CD4-positive, alpha-beta T cell (primary cell): ENCODE data around the gene SPSB3. TPM values are rescaled to one million over a fixed set of nuclear protein-coding genes. Genes with fewer than 3 reads are reported as not detected.

ENCODE experiments used
- ATAC-seq: fragments of 200-7000 bp; cut with Tn5 transposase; one replicate; pipeline ENCODE4 v1.10.0; 2022; ENCODE audit warnings: mild to moderate bottlenecking; ENCODE audit not compliant: poor library complexity
- CTCF ChIA-PET: fragments of 350-600 bp; sonication (Branson Sonifier 250); formaldehyde crosslinking; loops from one replicate; lab custom pipeline; 2021; ENCODE audit warnings: antibody characterized with exemption, inconsistent platforms; lab: Charles Lee
- POLR2A ChIA-PET: fragments of 350-600 bp; sonication (Branson Sonifier 250); formaldehyde crosslinking; loops from one replicate; lab custom pipeline; 2021; ENCODE audit warnings: antibody characterized with exemption, inconsistent platforms; lab: Charles Lee
- DNase-seq, 14 experiments: peaks; one replicate each; pipeline ENCODE4 v3.0.0-alpha.2; 2013 to 2020; ENCODE audit warnings: mixed read lengths in 2 of 14
- H3K27ac ChIP-seq, 2 donors: one replicate each; pipeline versions ENCODE4 v1.5.1 to v1.7.0; 2013; ENCODE audit warnings: low read length in 2 of 2, low read depth in 1 of 2, mild to moderate bottlenecking in 1 of 2
- H3K27me3 ChIP-seq, 2 experiments: 1 replicate in 1 of 2; 2 replicates in 1 of 2; pipeline versions ENCODE4 v1.6.1 to v1.7.0; 2013; ENCODE audit warnings: low read length in 2 of 2, control low read depth in 1 of 2, mild to moderate bottlenecking in 1 of 2, moderate library complexity in 1 of 2; ENCODE audit not compliant: insufficient read depth in 2 of 2, control insufficient read depth in 1 of 2
- H3K36me3 ChIP-seq: one replicate; pipeline ENCODE4 v1.6.1; 2013; ENCODE audit warnings: low read length, control low read depth; ENCODE audit not compliant: insufficient read depth
- H3K4me1 ChIP-seq: one replicate; pipeline ENCODE4 v1.6.1; 2013; ENCODE audit warnings: low read length, control low read depth; ENCODE audit not compliant: insufficient read depth
- H3K4me3 ChIP-seq: one replicate; pipeline ENCODE4 v1.5.1; 2013; ENCODE audit warnings: mild to moderate bottlenecking, low read length, moderate library complexity
- H3K9me3 ChIP-seq, 2 experiments: 1 replicate in 1 of 2; 2 replicates in 1 of 2; pipeline versions ENCODE4 v1.6.1 to v1.7.0; 2013; ENCODE audit warnings: low read length in 2 of 2, mild to moderate bottlenecking in 2 of 2, control low read depth in 1 of 2, moderate library complexity in 1 of 2; ENCODE audit not compliant: control insufficient read depth in 1 of 2, insufficient read depth in 1 of 2
- H3K27ac Mint-ChIP-seq: one replicate; pipeline ENCODE4 v1.8.0; 2020; ENCODE audit warnings: mixed read lengths
- H3K27me3 Mint-ChIP-seq: one replicate; pipeline ENCODE4 v1.8.0; 2021; ENCODE audit warnings: mixed read lengths
- H3K36me3 Mint-ChIP-seq: one replicate; pipeline ENCODE4 v1.8.0; 2021; ENCODE audit warnings: low read depth, mixed read lengths
- H3K4me1 Mint-ChIP-seq: one replicate; pipeline ENCODE4 v1.8.0; 2021; ENCODE audit warnings: low read depth, mixed read lengths
- H3K4me3 Mint-ChIP-seq: one replicate; pipeline ENCODE4 v1.8.0; 2020; ENCODE audit warnings: mild to moderate bottlenecking, mixed read lengths
- H3K9me3 Mint-ChIP-seq: one replicate; pipeline ENCODE4 v1.8.0; 2020; ENCODE audit warnings: mixed read lengths
- CTCF ChIP-seq: fragments of 200-600 bp; IDR thresholded peaks from one replicate; pipeline ENCODE4 v1.8.0; 2022; ENCODE audit warnings: antibody characterized with exemption, mild to moderate bottlenecking
- intact Hi-C, 2 experiments: fragments of 100-400 bp; cut with DNase I in 1 of 2; cut with micrococcal nuclease in 1 of 2; formaldehyde crosslinking; loops; one replicate each; pipeline versions ENCODE4 v1.15.1 to v1.9.0; 2023 to 2025; cut with DNase I, micrococcal nuclease
- total RNA-seq, 174 experiments: library from RNA in 2 of 174; stranded (reverse) in 2 of 174; gene quantifications; one replicate each; pipeline ENCODE4 v1.2.3 and lab custom pipeline; 2021 to 2026

The SPSB3 gene
- total RNA-seq, 2 experiments from 2014 or later, result 86.3 to 87.6 TPM

DNA sequence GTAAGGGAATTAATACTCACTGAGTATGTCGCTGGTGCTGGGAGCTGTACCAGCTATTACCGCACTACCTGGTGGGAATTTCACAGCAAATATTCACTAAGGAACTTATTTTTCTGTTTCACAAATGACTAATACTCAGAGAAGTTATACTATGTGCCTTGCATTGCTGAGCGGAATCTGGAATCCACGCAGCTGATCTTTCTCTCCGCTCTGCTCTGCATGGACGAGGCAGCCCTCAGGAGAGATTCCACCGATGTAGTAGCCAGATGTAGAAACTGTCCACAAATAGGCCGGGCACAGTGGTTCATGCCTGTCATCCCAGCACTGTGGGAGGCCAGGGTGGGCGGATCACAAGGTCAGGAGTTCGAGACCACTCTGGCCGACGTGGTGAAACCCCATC lies 28.2 kb downstream of the SPSB3 start:
- Mint-ChIP-seq H3K27ac (no peak overlapping the region), H3K4me1 (peaks cover 10% of the 10 kb centered on the region), H3K9me3 (no peaks in the 10 kb centered on the region), H3K36me3 (peaks cover 38% of the 10 kb centered on the region), H3K27me3 (no peaks in the 10 kb centered on the region), H3K4me3 (no peak overlapping the region)
- no peak overlapping the region for H3K4me3 ChIP-seq
- intact Hi-C loops, result no loop called here
- peaks cover 35% of the 10 kb centered on the region for H3K36me3 ChIP-seq
- ChIA-PET POLR2A (no interaction called here), CTCF (interaction anchor here (1.4 kb wide), 1 partner anchor 31 kb away, joined by 3 read pairs; no protein-coding TSS in a partner anchor)
- H3K27me3 ChIP-seq, result no peaks in the 10 kb centered on the region
- no peak for TF ChIP-seq CTCF
- ATAC-seq (no peak), DNase-seq (no peak)
- H3K27ac ChIP-seq, result no peak overlapping the region
- H3K4me1 ChIP-seq, result peaks cover 17% of the 10 kb centered on the region
- no peaks in the 10 kb centered on the region for H3K9me3 ChIP-seq

GRCh38 chr16:1752853-1753252 lies 29.5 kb downstream of the SPSB3 start:
- no peaks in the 10 kb centered on the region for H3K9me3 Mint-ChIP-seq
- intact Hi-C loops, result no loop called here
- no peak overlapping the region for H3K4me3 Mint-ChIP-seq
- H3K4me1 Mint-ChIP-seq, result peaks cover 10% of the 10 kb centered on the region
- peaks cover 49% of the 10 kb centered on the region for H3K36me3 Mint-ChIP-seq
- ATAC-seq (no peak), DNase-seq (no peak)
- H3K27me3 ChIP-seq, result no peaks in the 10 kb centered on the region
- H3K4me1 ChIP-seq, result peaks cover 15% of the 10 kb centered on the region
- ChIA-PET CTCF (no interaction called here), POLR2A (no interaction called here)
- H3K36me3 ChIP-seq, result peaks cover 47% of the 10 kb centered on the region
- no peaks in the 10 kb centered on the region for H3K27me3 Mint-ChIP-seq
- no peak overlapping the region for H3K27ac ChIP-seq
- TF ChIP-seq CTCF, result no peak
- no peak overlapping the region for H3K4me3 ChIP-seq
- H3K9me3 ChIP-seq, result no peaks in the 10 kb centered on the region
- no peak overlapping the region for H3K27ac Mint-ChIP-seq

GRCh38 chr16:1751946-1752345 lies 30.4 kb downstream of the SPSB3 start:
- no peak for ATAC-seq

More at GRCh38 chr16:1751946-1752345, 30.4 kb downstream of the SPSB3 start:
- H3K27me3 ChIP-seq, result no peaks in the 10 kb centered on the region
- Mint-ChIP-seq H3K36me3 (peaks cover 56% of the 10 kb centered on the region), H3K4me1 (peaks cover 5% of the 10 kb centered on the region), H3K27ac (no peak overlapping the region), H3K27me3 (no peaks in the 10 kb centered on the region), H3K4me3 (no peak overlapping the region), H3K9me3 (no peaks in the 10 kb centered on the region)
- intact Hi-C loops, result no loop called here
- H3K36me3 ChIP-seq, result peaks cover 55% of the 10 kb centered on the region
- no peak for TF ChIP-seq CTCF
- H3K9me3 ChIP-seq, result no peaks in the 10 kb centered on the region
- H3K4me3 ChIP-seq, result no peak overlapping the region
- POLR2A ChIA-PET, result interaction anchor here (1.3 kb wide), 1 partner anchor 31 kb away, joined by 3 read pairs; the partner anchor contains the start of genes NUBP2 and SPSB3
- CTCF ChIA-PET, result no interaction called here
- H3K4me1 ChIP-seq, result peaks cover 6% of the 10 kb centered on the region
- no peak for DNase-seq
- no peak overlapping the region for H3K27ac ChIP-seq
